ENCODE data around the gene GADL1.

GADL1 gene

DNA sequence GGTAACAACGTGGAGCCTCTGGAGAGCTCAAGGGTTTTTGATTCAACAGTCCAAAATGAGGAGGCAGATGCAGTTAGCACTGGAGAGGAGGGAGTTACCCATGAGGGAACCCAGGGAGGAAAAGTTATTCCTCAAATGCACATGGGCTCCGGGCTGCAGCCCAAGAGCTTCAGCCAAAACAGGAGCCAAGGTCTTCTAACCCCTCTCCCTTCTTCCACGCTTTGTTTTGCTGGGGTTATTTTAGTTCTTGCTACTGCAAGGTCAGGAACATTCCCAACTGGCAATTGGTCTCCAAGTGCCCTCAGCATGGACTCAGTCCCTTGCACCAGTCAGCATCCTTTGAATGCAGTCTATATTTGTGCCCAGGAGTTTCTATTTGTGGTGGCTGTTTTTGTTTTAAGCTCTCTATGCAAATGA lies 198.1 kb downstream of the GADL1 start:
- H3K9me3 ChIP-seq (ENCODE audit: low read length): no peaks in the 10 kb centered on the region
- no peaks in the 10 kb centered on the region for H3K27me3 ChIP-seq (ENCODE audit: insufficient read depth, low read length)
- H3K4me1 ChIP-seq (ENCODE audit: insufficient read depth, low read length): no peaks in the 10 kb centered on the region
- no peak overlapping the region for H3K4me3 ChIP-seq (ENCODE audit: low read length)
- H3K36me3 ChIP-seq (ENCODE audit: insufficient read depth, low read length): no peaks in the 10 kb centered on the region
- H2AFZ ChIP-seq (ENCODE audit: low read depth, low read length): no peak overlapping the region

DNA sequence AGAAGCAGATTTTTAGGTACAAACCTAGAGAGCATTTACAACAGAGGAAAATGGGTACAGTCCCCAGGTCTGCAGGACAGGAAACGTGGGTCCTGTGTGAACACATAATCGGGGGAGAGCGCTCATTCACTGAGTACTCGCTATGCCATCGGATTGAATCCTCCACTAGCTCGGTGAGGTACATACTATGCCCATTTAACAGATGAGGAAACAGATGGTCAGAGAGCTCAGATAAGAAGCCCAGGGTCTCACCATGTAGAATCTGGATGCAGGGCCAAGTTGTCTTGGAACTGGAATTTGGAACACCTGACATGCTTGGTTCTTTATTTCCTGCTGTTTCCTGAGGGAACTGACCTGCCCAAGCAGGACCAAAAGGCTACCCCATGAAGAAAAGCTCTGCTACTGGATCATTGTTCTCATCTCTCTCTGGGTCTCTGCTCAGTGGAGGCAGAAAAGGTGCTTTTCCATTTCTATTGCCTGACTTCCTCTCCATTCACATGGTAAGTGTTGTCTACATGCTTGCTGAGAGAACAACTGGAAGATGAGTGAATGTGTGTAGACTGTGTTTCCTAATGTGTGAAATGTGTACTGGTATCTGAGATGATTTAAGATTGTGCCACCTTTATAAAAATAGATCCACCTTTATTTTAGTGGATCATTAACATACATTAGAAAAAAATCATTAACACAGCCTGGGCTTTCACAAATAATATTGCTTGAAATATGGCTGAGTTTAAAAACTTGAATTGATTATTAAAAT lies 199.0 kb downstream of the GADL1 start:
- H3K27me3 ChIP-seq (ENCODE audit: insufficient read depth, low read length): no peaks in the 10 kb centered on the region
- H2AFZ ChIP-seq (ENCODE audit: low read depth, low read length): no peak overlapping the region
- no peaks in the 10 kb centered on the region for H3K36me3 ChIP-seq (ENCODE audit: insufficient read depth, low read length)
- no peaks in the 10 kb centered on the region for H3K9me3 ChIP-seq (ENCODE audit: low read length)
- H3K4me1 ChIP-seq (ENCODE audit: insufficient read depth, low read length): no peaks in the 10 kb centered on the region
- H3K4me3 ChIP-seq (ENCODE audit: low read length): no peak overlapping the region

DNA sequence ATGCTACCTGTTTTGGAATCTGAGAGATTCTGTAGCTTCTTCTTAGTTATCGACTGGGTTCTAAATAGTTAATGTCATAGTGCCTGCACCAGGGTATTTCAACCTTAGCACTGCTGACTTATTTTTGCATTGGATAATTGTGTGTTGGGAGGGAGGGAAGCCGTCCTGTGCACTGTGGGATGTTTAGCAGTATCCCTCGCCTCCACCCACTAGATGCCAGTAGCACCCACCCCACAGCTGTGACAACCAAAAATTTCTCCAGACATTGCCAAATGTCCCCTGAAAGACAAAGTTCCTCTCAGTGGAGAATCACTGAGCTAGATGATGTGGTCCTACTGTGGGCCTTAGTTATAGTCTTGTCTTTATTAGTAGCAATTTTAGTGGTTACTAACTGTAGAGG lies 199.8 kb downstream of the GADL1 start:
- no peak overlapping the region for H2AFZ ChIP-seq (ENCODE audit: low read depth, low read length)
- H3K4me1 ChIP-seq (ENCODE audit: insufficient read depth, low read length): no peaks in the 10 kb centered on the region
- no peak overlapping the region for H3K4me3 ChIP-seq (ENCODE audit: low read length)
- no peaks in the 10 kb centered on the region for H3K27me3 ChIP-seq (ENCODE audit: insufficient read depth, low read length)
- no peaks in the 10 kb centered on the region for H3K9me3 ChIP-seq (ENCODE audit: low read length)
- no peaks in the 10 kb centered on the region for H3K36me3 ChIP-seq (ENCODE audit: insufficient read depth, low read length)

DNA sequence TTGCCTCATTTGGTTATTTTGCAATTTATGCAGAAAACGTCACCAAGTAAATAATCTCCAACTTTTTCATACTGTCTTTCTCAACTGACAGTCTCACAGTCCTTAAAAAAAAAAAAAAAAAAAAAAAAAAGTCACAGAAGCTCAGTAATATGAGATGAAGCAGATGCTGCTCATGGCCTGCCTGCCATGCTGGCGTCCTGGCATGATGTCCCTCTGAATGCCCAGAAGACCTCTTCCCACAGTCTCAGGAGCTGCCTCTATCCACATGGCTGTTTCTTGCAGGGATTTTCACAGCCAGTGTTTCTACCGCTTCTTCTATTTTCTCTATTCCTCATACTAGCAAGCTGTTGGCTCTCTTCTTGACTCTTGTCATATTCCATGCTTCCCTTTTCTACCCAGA lies 200.3 kb downstream of the GADL1 start:
- Histone ChIP-seq H2AFZ (ENCODE audit: low read depth, low read length) (no peak overlapping the region), H3K27me3 (ENCODE audit: insufficient read depth, low read length) (no peaks in the 10 kb centered on the region), H3K4me3 (ENCODE audit: low read length) (no peak overlapping the region), H3K4me1 (ENCODE audit: insufficient read depth, low read length) (no peaks in the 10 kb centered on the region), H3K36me3 (ENCODE audit: insufficient read depth, low read length) (no peaks in the 10 kb centered on the region), H3K9me3 (ENCODE audit: low read length) (no peaks in the 10 kb centered on the region)

DNA sequence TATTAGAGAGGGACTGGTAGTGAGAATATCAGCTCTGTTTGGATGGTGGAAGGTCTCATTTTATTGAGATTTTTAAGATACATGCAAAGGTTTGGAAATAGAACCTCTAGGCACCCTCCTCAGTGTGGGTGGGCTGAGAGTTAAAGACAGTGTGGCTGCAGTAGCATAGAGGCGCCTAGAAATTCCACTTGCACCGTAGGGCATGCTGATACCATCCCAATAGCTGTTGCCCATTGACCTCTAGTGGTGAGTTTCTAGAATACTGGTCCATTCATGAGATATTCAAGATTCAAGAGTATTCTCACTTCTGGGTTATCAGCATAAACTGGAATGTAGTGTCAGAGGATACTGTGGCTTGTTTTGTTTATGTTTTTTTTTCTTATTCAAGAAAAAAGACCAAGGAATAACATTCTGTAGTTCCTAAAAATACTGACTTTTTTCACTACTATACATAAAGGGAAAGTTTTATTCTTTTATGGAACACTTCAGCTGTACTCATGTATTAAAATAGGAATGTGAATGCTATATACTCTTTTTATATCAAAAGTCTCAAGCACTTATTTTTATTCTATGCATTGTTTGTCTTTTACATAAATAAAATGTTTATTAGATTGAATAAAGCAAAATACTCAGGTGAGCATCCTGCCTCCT lies 200.9 kb downstream of the GADL1 start:
- Histone ChIP-seq H3K36me3 (ENCODE audit: insufficient read depth, low read length) (no peaks in the 10 kb centered on the region), H3K27me3 (ENCODE audit: insufficient read depth, low read length) (no peaks in the 10 kb centered on the region), H2AFZ (ENCODE audit: low read depth, low read length) (no peak overlapping the region), H3K4me3 (ENCODE audit: low read length) (no peak overlapping the region), H3K4me1 (ENCODE audit: insufficient read depth, low read length) (no peaks in the 10 kb centered on the region), H3K9me3 (ENCODE audit: low read length) (no peaks in the 10 kb centered on the region)

DNA sequence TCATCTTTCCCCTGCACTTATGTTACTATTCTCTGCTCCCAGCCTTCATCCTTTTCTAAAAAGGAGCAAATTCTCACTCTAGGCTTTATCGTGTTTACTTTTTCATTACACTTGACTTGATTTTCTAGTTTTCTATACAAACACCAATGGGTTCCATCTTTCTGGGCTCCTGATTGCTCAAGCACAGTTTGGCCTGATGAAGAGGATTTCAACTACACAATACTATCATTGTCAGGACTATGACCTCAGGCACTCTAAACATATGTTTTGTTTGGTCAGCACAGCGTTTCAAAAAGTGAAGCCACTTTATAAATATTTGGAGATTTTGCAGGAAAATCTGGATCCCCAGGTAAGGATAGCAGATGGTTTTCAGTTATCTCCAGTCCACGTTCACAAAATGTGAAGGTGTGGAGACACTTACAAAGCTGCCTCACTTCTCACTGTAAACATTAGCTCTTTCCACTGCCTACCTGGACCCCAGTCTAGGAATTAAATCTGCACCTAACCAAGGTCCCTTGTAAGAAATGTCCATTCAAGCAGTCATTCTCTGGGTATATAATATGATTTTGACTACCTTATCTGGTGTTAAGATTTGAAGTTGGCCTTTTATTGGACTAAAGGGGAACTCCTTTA lies 201.8 kb downstream of the GADL1 start:
- Histone ChIP-seq H3K4me3 (ENCODE audit: low read length) (no peak overlapping the region), H2AFZ (ENCODE audit: low read depth, low read length) (no peak overlapping the region), H3K36me3 (ENCODE audit: insufficient read depth, low read length) (no peaks in the 10 kb centered on the region), H3K4me1 (ENCODE audit: insufficient read depth, low read length) (no peaks in the 10 kb centered on the region), H3K27me3 (ENCODE audit: insufficient read depth, low read length) (no peaks in the 10 kb centered on the region), H3K9me3 (ENCODE audit: low read length) (no peaks in the 10 kb centered on the region)

DNA sequence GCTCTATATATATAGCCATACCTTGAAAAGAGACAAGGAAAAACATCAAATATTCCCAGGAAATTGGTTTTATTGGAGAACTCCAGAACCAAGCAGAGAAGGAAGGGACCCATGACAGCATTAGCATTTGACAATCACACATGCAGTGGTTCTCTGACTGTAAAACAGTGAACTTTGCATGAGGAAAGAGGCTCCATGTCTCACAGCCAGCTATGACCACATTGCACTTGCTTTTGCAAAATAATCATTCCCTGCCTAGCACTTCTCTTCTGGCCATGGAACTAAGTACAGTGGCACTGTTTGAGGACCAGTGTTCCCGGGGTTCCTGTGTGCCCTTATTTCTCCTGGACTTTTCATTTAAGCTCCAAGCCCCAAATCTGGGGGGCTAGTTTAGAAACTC lies 202.5 kb downstream of the GADL1 start:
- H2AFZ ChIP-seq (ENCODE audit: low read depth, low read length): no peak overlapping the region
- H3K27me3 ChIP-seq (ENCODE audit: insufficient read depth, low read length): no peaks in the 10 kb centered on the region
- H3K4me3 ChIP-seq (ENCODE audit: low read length): no peak overlapping the region
- no peaks in the 10 kb centered on the region for H3K36me3 ChIP-seq (ENCODE audit: insufficient read depth, low read length)
- no peaks in the 10 kb centered on the region for H3K4me1 ChIP-seq (ENCODE audit: insufficient read depth, low read length)
- H3K9me3 ChIP-seq (ENCODE audit: low read length): no peaks in the 10 kb centered on the region

DNA sequence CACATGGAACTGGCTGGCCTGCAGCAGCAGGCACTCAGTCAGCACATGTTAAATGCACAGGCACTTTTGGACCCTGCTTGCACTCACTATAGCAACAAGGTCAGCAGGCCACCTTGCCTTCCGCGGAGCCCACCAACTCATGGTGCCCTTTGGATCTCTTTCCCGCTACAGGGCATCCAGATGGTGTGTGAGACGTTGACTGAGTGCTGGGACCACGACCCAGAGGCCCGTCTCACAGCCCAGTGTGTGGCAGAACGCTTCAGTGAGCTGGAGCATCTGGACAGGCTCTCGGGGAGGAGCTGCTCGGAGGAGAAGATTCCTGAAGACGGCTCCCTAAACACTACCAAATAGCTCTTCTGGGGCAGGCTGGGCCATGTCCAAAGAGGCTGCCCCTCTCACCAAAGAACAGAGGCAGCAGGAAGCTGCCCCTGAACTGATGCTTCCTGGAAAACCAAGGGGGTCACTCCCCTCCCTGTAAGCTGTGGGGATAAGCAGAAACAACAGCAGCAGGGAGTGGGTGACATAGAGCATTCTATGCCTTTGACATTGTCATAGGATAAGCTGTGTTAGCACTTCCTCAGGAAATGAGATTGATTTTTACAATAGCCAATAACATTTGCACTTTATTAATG lies 203.1 kb downstream of the GADL1 start:
- Histone ChIP-seq H3K9me3 (ENCODE audit: low read length) (no peaks in the 10 kb centered on the region), H2AFZ (ENCODE audit: low read depth, low read length) (no peak overlapping the region), H3K36me3 (ENCODE audit: insufficient read depth, low read length) (no peaks in the 10 kb centered on the region), H3K4me1 (ENCODE audit: insufficient read depth, low read length) (no peaks in the 10 kb centered on the region), H3K4me3 (ENCODE audit: low read length) (no peak overlapping the region), H3K27me3 (ENCODE audit: insufficient read depth, low read length) (no peaks in the 10 kb centered on the region)

DNA sequence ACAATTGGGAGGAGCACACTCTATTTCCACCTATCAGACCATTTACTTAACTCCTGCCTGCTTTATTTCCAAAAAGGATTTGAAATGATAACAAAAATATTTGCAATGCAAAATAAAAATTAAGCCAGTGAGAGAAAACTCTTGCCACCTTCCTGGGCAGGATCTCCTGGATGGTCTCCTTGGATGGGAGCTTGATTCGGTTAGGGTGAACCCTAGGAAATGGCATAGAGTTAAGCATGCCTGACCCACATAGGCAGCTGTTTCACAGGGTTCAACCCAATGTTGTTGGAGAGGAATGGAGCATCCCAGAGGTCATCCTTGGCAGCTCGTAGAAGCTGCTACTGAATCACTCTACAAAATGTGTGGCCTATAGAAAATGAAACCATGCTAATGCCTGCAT lies 204.3 kb downstream of the GADL1 start:
- Histone ChIP-seq H3K36me3 (ENCODE audit: insufficient read depth, low read length) (no peaks in the 10 kb centered on the region), H2AFZ (ENCODE audit: low read depth, low read length) (no peak overlapping the region), H3K4me1 (ENCODE audit: insufficient read depth, low read length) (no peaks in the 10 kb centered on the region)

DNA sequence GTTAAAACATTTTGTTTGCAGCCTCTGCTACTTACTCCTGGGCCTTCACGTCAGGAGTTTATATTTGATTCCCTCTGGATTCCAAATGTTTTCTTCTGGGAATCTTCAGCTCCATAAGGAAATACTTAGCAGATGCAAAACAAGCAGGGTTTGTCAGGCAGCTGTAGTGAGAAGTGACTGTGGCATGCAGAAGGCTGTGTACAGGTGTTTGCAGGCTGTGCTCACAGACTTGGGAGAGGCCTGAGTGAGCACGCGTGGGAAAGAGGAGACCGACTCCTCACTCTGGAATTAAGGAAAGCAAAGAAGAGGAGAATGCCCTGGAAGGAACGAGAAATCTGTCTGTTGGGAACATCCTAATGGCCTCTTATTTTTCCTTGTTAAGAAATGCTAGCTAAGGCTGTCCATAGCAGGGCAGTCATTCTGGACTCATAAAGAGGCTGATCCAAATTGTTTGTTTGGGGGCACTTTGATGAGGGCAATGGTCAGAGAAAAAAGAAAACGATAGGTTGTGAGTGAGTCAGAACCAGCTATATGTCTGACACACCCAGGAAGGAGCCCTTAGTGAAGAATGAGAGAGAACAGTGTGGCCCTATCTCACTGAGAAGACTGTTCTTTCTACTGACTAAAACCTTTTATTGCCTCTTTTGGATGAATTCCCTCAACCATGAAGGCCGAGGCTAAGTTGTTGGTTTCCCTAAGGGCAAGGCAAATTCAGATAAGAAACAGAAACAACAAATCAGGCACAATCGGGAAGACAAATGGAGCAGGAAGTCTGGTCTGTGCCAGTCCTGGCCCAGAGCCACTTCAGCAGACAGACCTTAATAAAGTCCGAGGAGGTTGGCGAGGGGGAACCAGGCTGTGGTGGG lies 205.5 kb downstream of the GADL1 start:
- no peaks in the 10 kb centered on the region for H3K9me3 ChIP-seq (ENCODE audit: low read length)
- no peaks in the 10 kb centered on the region for H3K27me3 ChIP-seq (ENCODE audit: insufficient read depth, low read length)
- no peak overlapping the region for H3K4me3 ChIP-seq (ENCODE audit: low read length)
- no peaks in the 10 kb centered on the region for H3K4me1 ChIP-seq (ENCODE audit: insufficient read depth, low read length)
- no peak overlapping the region for H2AFZ ChIP-seq (ENCODE audit: low read depth, low read length)
- no peaks in the 10 kb centered on the region for H3K36me3 ChIP-seq (ENCODE audit: insufficient read depth, low read length)

More for the DNA sequence above, 204.3 kb downstream of the GADL1 start:
- H3K4me3 ChIP-seq (ENCODE audit: low read length): no peak overlapping the region
- H3K27me3 ChIP-seq (ENCODE audit: insufficient read depth, low read length): no peaks in the 10 kb centered on the region
- H3K9me3 ChIP-seq (ENCODE audit: low read length): no peaks in the 10 kb centered on the region

DNA sequence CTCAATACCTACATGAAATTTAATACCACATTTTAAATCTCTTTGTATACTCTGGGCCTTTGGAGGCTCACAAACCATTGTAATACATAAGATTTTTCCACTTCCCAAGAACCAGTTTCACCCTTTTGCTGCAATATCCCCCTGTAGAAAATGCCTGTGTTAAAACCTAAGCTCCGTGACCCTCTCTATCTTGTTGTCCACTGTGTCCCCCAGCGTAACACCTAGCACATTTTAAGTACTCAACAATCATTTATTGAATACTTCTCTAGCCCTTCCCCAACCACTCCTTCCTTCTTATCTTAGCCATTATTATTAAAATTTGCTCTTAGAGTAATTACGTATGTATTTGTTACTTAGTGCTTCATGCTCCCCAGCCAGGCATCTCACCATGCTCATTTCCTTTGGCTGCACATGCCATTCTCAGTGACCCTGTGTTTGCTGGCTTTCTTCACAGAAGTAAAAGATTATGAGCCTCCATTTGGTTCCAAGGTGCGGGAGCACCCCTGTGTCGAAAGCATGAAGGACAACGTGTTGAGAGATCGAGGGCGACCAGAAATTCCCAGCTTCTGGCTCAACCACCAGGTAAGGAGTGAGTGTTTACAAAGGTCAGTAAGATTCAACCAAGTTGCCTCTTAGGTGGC lies 206.4 kb downstream of the GADL1 start:
- Histone ChIP-seq H3K9me3 (ENCODE audit: low read length) (no peaks in the 10 kb centered on the region), H3K36me3 (ENCODE audit: insufficient read depth, low read length) (no peaks in the 10 kb centered on the region), H3K4me1 (ENCODE audit: insufficient read depth, low read length) (no peaks in the 10 kb centered on the region), H3K4me3 (ENCODE audit: low read length) (no peak overlapping the region), H2AFZ (ENCODE audit: low read depth, low read length) (no peak overlapping the region), H3K27me3 (ENCODE audit: insufficient read depth, low read length) (no peaks in the 10 kb centered on the region)

DNA sequence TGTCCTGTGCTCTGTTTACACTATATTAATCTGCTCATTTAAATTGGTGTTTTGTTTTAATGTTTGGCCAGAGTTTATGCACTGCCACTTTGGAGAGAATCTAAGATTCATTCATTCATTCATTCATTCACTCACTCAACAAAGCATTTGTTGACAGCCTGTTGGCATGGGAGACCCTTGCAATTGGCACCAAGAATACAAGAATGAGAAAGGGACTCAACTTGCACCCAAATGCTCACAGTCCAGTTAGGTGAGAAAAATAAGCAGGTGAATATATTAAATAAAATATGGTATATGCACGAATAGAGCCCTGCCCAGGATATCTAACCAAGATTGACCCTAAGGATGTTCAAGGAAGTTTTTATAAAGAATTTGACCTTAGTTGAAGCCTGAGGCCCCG lies 207.7 kb downstream of the GADL1 start:
- Histone ChIP-seq H3K4me3 (ENCODE audit: low read length) (no peak overlapping the region), H3K27me3 (ENCODE audit: insufficient read depth, low read length) (no peaks in the 10 kb centered on the region)

More for the DNA sequence above, 207.7 kb downstream of the GADL1 start:
- H2AFZ ChIP-seq (ENCODE audit: low read depth, low read length): no peak overlapping the region
- no peaks in the 10 kb centered on the region for H3K9me3 ChIP-seq (ENCODE audit: low read length)
- H3K36me3 ChIP-seq (ENCODE audit: insufficient read depth, low read length): no peaks in the 10 kb centered on the region
- H3K4me1 ChIP-seq (ENCODE audit: insufficient read depth, low read length): no peaks in the 10 kb centered on the region
